Smooth muscle cell (in vitro differentiated cells): ENCODE measurements around the gene TMEM17. TPM values are rescaled to one million over a fixed set of nuclear protein-coding genes. Genes with fewer than 3 reads are reported as not detected.
"Not testable (repeated sequence)": the region's sequence is repeated elsewhere in the genome, so short reads cannot be mapped to it uniquely, and the experiment has no call there.

Experiments used
- DNase-seq: peaks from one replicate; lab custom pipeline; 2025; ENCODE audit not compliant: unreplicated experiment; lab: John Stamatoyannopoulos, UW
- H2AFZ ChIP-seq: fragments of 200-600 bp; sonication (generic); 2 replicates; pipeline ENCODE4 v1.6.0; 2016; ENCODE audit warnings: antibody characterized with exemption, low read depth, mild to moderate bottlenecking
- H3F3A ChIP-seq: fragments of 200-600 bp; sonication (generic); 2 replicates; pipeline ENCODE4 v1.6.0; 2017; ENCODE audit warnings: antibody characterized with exemption, low read depth
- H3K27ac ChIP-seq: fragments of 200-600 bp; sonication (generic); 2 replicates; pipeline ENCODE4 v1.5.1; 2016; ENCODE audit warnings: low read depth, mild to moderate bottlenecking
- H3K27me3 ChIP-seq: fragments of 200-600 bp; sonication (generic); 2 replicates; pipeline ENCODE4 v1.6.1; 2016; ENCODE audit warnings: low read depth, mild to moderate bottlenecking
- H3K36me3 ChIP-seq: fragments of 200-600 bp; sonication (generic); 2 replicates; pipeline ENCODE4 v1.5.1; 2016; ENCODE audit warnings: low read depth
- H3K4me1 ChIP-seq: fragments of 200-600 bp; sonication (generic); 2 replicates; pipeline ENCODE4 v1.5.1; 2016; ENCODE audit warnings: low read depth
- H3K4me2 ChIP-seq: fragments of 200-600 bp; sonication (generic); 2 replicates; pipeline ENCODE4 v1.6.0; 2016; ENCODE audit warnings: mild to moderate bottlenecking
- H3K4me3 ChIP-seq: fragments of 200-600 bp; sonication (generic); 2 replicates; pipeline ENCODE4 v1.5.1; 2016; ENCODE audit warnings: mild to moderate bottlenecking
- H3K79me2 ChIP-seq: fragments of 200-600 bp; sonication (generic); 2 replicates; pipeline ENCODE4 v1.6.0; 2016; ENCODE audit warnings: low read depth, mild to moderate bottlenecking
- H3K9ac ChIP-seq: fragments of 200-600 bp; sonication (generic); 2 replicates; pipeline ENCODE4 v1.6.0; 2016; ENCODE audit warnings: low read depth
- H3K9me3 ChIP-seq: fragments of 200-600 bp; sonication (generic); replicated peaks from 2 replicates; pipeline ENCODE4 v1.5.1; 2016; ENCODE audit warnings: low read depth
- H4K20me1 ChIP-seq: fragments of 200-600 bp; sonication (generic); 2 replicates; pipeline ENCODE4 v1.6.0; 2016; ENCODE audit warnings: low read depth
- CTCF ChIP-seq: fragments of 200-600 bp; sonication (generic); IDR thresholded peaks from 2 replicates; pipeline ENCODE4 v1.5.1; 2017; ENCODE audit warnings: borderline replicate concordance, mild to moderate bottlenecking, antibody characterized with exemption; ENCODE audit not compliant: insufficient read depth, poor library complexity, severe bottlenecking
- WGBS: methylation state at CpG from one replicate; pipeline ENCODE4 v1.1.7; 2016; ENCODE audit warnings: low lambda C conversion rate; 5-methylcytosine and 5-hydroxymethylcytosine counted together
- polyA plus RNA-seq: library from polyadenylated mRNA; unstranded; fragments of >200 nt; fragmentation: Nextera tagmentation; extraction: Ambion mirVana; gene quantifications from 2 replicates; pipeline ENCODE4 v1.2.1, GENCODE V29; 2016
- total RNA-seq: library from RNA; depleted of rRNA; stranded (reverse); fragments of >200 nt; gene quantifications from 2 replicates; pipeline ENCODE4 v1.2.3, GENCODE V29; 2014

Gene TMEM17
- total and polyA plus RNA-seq, 2 experiments from 2014 or later: 3.6 to 4.0 TPM

- Histone ChIP-seq H3K4me1 (peaks cover 12% of the 10 kb centered on the region), H3K27ac (no peak overlapping the region), H3K9me3 (no peaks in the 10 kb centered on the region), H2AFZ (no peak overlapping the region), H3F3A (no peaks in the 10 kb centered on the region), H3K4me3 (no peak overlapping the region), H4K20me1 (no peaks in the 10 kb centered on the region), H3K9ac (no peak overlapping the region), H3K79me2 (no peaks in the 10 kb centered on the region), H3K4me2 (no peak overlapping the region), H3K36me3 (no peaks in the 10 kb centered on the region), H3K27me3 (no peaks in the 10 kb centered on the region)
- no peak for TF ChIP-seq CTCF
- no peak for DNase-seq
- WGBS: 77% methylated on average over 1 of the region's 1 CpG
Observed at GRCh38 chr2:62538756-62539155, 32.8 kb upstream of the TMEM17 start.

DNA sequence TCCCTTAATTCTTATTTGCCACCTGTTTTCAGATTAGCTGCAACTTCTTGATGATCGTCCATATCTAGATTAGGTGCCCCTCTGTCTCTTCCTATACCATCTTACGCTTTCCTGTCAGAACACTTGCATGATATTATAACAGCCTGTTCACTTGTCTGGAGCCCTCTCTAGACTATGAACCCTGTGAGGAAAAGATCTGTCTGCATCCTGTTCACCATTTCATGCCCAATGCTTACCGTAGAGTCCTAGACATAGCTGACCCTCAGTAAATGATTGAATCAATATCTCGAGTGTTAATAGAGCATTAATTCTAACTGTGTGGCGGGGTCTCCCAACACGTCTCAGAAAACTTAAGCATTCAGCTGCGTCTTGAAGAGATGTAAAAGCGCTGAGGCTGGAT, 31.8 kb upstream of the TMEM17 start:
- no peak for TF ChIP-seq CTCF
- peaks cover 12% of the 10 kb centered on the region for H3K4me1 ChIP-seq
- no peak overlapping the region for H3K4me3 ChIP-seq
- no peak overlapping the region for H3K4me2 ChIP-seq
- no peak overlapping the region for H3K27ac ChIP-seq
- no peaks in the 10 kb centered on the region for H3K36me3 ChIP-seq
- no peak for DNase-seq
- 89% methylated on average over 8 of the region's 8 CpGs for WGBS
- no peak overlapping the region for H3K9ac ChIP-seq
- no peaks in the 10 kb centered on the region for H3K27me3 ChIP-seq
- no peaks in the 10 kb centered on the region for H3K9me3 ChIP-seq
- H3F3A ChIP-seq: no peaks in the 10 kb centered on the region
- H3K79me2 ChIP-seq: no peaks in the 10 kb centered on the region
- no peaks in the 10 kb centered on the region for H4K20me1 ChIP-seq
- H2AFZ ChIP-seq: no peak overlapping the region

DNA sequence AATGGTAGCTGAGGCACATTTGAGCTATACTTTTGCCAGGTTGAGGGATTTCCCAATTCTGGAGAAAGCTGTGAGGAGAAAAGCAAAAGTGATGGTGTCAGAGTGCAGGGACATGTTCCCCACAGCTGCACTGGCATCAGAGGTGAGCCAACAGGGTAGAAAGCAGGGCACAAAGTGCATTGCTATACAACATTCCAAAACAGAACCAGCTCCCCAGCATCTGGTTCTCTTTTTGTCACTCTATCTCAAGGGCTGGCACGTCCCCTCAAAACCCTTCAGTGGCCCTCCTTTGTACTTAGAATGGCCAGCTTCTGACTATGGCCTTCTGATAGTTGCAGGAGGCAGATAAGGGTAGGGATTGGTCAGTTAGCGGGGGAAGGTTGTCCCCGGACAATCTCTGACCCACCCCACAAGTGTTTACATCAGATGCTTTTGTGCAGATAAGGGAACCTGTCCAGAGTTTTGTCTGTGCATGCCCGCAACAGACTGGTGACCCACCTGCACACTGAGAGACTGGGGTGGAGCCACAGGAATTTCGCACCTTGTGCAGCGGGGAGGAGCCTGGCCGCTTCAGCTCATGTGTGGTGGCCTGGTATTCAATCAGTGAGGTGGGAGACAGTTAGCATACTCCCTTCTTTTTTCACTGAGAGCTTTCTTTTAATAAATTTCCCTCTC, 31.0 kb upstream of the TMEM17 start:
- no peak for DNase-seq
- WGBS: 75% methylated on average over 7 of the region's 7 CpGs
- Histone ChIP-seq H3K36me3 (no peaks in the 10 kb centered on the region), H3K27me3 (no peaks in the 10 kb centered on the region), H4K20me1 (no peaks in the 10 kb centered on the region), H3K4me3 (no peak overlapping the region), H3K4me1 (peaks cover 10% of the 10 kb centered on the region), H2AFZ (no peak overlapping the region), H3K27ac (no peak overlapping the region), H3F3A (no peaks in the 10 kb centered on the region), H3K79me2 (no peaks in the 10 kb centered on the region), H3K9me3 (no peaks in the 10 kb centered on the region), H3K4me2 (no peak overlapping the region), H3K9ac (no peak overlapping the region)
- no peak for TF ChIP-seq CTCF

- H3K9me3 ChIP-seq, H3K27me3 ChIP-seq, H3K36me3 ChIP-seq, H4K20me1 ChIP-seq, H3K79me2 ChIP-seq, H3K4me2 ChIP-seq, H3K4me1 ChIP-seq, H3F3A ChIP-seq, DNase-seq, H3K4me3 ChIP-seq, H3K27ac ChIP-seq, H3K9ac ChIP-seq, H2AFZ ChIP-seq: not testable (repeated sequence)
- WGBS: 85% methylated on average over 3 of the region's 3 CpGs
Observed at GRCh38 chr2:62535521-62535920, 29.5 kb upstream of the TMEM17 start.
